Caco-2 (cell line): ENCODE data around the gene TNNT2. TPM values are rescaled to one million over a fixed set of nuclear protein-coding genes. Genes with fewer than 3 reads are reported as not detected.

Experiments used
- BruUV-seq: library from RNA; stranded (reverse); fragments of 400-500 nt; replicated peaks from 2 replicates; lab custom pipeline; 2021; lab: Mats Ljungman, UMichigan
- CTCF ChIA-PET: fragments of 300-600 bp; sonication (Branson Sonifier 250); formaldehyde crosslinking; loops from one replicate; lab custom pipeline; 2022; ENCODE audit warnings: antibody characterized with exemption; lab: Charles Lee
- POLR2A ChIA-PET: fragments of 300-600 bp; sonication (Branson Sonifier 250); formaldehyde crosslinking; loops from one replicate; lab custom pipeline; 2022; ENCODE audit warnings: antibody characterized with exemption; lab: Charles Lee
- DNase-seq, 2 experiments: peaks; one replicate each; pipeline versions ENCODE4 v3.0.0 to v3.0.0-alpha.2; 2020 to 2022
- H3K27me3 ChIP-seq: replicated peaks from 2 replicates; pipeline ENCODE4 v1.6.0; 2011; ENCODE audit warnings: low read length; ENCODE audit not compliant: control insufficient read depth, insufficient read depth
- H3K36me3 ChIP-seq: 2 replicates; pipeline ENCODE4 v1.5.1; 2011; ENCODE audit warnings: low read length; ENCODE audit not compliant: control insufficient read depth, insufficient read depth
- H3K4me1 ChIP-seq: fragments of 250-450 bp; sonication (Bioruptor Pico); 2 replicates; pipeline ENCODE4 v1.5.1; 2020; ENCODE audit warnings: mild to moderate bottlenecking
- H3K4me3 ChIP-seq: 2 replicates; pipeline ENCODE4 v1.5.1; 2011; ENCODE audit warnings: low read depth, mild to moderate bottlenecking, control low read depth, low read length
- H3K9me3 ChIP-seq: fragments of 250-450 bp; sonication (Bioruptor Pico); 2 replicates; pipeline ENCODE4 v1.5.1; 2020; ENCODE audit warnings: mild to moderate bottlenecking, moderate library complexity
- H3K27ac Mint-ChIP-seq: one replicate; pipeline ENCODE4 v1.8.0; 2022; ENCODE audit warnings: mixed read lengths; ENCODE audit not compliant: unreplicated experiment
- H3K27me3 Mint-ChIP-seq: one replicate; pipeline ENCODE4 v1.8.0; 2022; ENCODE audit warnings: mixed read lengths; ENCODE audit not compliant: insufficient read depth, unreplicated experiment
- H3K36me3 Mint-ChIP-seq: one replicate; pipeline ENCODE4 v1.8.0; 2022; ENCODE audit warnings: mild to moderate bottlenecking, mixed read lengths; ENCODE audit not compliant: insufficient read depth, unreplicated experiment
- H3K4me1 Mint-ChIP-seq: one replicate; pipeline ENCODE4 v1.8.0; 2022; ENCODE audit warnings: low read depth, mixed read lengths; ENCODE audit not compliant: unreplicated experiment
- H3K4me3 Mint-ChIP-seq: one replicate; pipeline ENCODE4 v1.8.0; 2022; ENCODE audit warnings: mild to moderate bottlenecking, moderate library complexity, mixed read lengths; ENCODE audit not compliant: unreplicated experiment
- H3K9me3 Mint-ChIP-seq: one replicate; pipeline ENCODE4 v1.8.0; 2022; ENCODE audit warnings: mixed read lengths; ENCODE audit not compliant: unreplicated experiment
- intact Hi-C: fragments of 100-400 bp; cut with micrococcal nuclease; formaldehyde crosslinking; loops from one replicate; pipeline ENCODE4 v1.10.0; 2022; ENCODE audit not compliant: unreplicated experiment
- total RNA-seq: library from RNA; stranded (reverse); gene quantifications from 2 replicates; pipeline ENCODE4 v1.2.3, GENCODE V29; 2022
- TF ChIP-seq, protein P1 (sequence below), 2 experiments: fragments of 200-600 bp in 1 of 2; IDR thresholded peaks; 1 replicate in 1 of 2; 2 replicates in 1 of 2; pipeline versions ENCODE4 v1.5.1 to v1.8.0; 2011 to 2022; ENCODE audit warnings: antibody characterized with exemption in 1 of 2, control low read depth in 1 of 2, inconsistent platforms in 1 of 2, low read depth in 1 of 2, low read length in 1 of 2, mild to moderate bottlenecking in 1 of 2, moderate library complexity in 1 of 2; ENCODE audit not compliant: insufficient read depth in 1 of 2, severe bottlenecking in 1 of 2, unreplicated experiment in 1 of 2

The TNNT2 gene
- total RNA-seq, 1 experiment from 2014 or later, result 7.3 TPM

DNA sequence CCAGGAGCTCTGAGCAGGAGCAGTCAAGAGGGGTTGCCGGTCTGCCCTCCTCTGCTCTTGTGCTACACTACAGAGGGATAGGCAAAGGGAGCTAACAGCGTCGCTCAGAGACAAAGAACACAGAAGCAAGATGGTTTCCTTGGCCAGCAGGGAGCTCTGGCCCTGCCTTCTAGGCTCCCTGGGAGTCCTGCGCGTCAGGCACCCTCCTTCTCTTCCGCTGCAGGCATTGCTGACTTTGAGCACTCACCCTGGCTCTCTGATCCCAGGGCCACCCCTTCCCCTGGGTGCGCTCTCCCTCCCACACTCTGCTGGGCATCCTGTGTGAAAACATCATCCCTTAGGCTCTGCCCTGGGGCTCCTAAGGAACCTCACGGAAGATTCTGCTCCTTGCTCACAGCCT, 43.6 kb upstream of the TNNT2 start:
- H3K4me3 ChIP-seq, result no peak overlapping the region
- intact Hi-C loops, result no loop called here
- H3K36me3 Mint-ChIP-seq, result no peaks in the 10 kb centered on the region
- no peak overlapping the region for H3K4me3 Mint-ChIP-seq
- CTCF ChIA-PET, result interaction anchor here (0.6 kb wide), 1 partner anchor 1506 kb away, joined by 3 read pairs; no protein-coding TSS in a partner anchor
- TF ChIP-seq, protein P1, sequence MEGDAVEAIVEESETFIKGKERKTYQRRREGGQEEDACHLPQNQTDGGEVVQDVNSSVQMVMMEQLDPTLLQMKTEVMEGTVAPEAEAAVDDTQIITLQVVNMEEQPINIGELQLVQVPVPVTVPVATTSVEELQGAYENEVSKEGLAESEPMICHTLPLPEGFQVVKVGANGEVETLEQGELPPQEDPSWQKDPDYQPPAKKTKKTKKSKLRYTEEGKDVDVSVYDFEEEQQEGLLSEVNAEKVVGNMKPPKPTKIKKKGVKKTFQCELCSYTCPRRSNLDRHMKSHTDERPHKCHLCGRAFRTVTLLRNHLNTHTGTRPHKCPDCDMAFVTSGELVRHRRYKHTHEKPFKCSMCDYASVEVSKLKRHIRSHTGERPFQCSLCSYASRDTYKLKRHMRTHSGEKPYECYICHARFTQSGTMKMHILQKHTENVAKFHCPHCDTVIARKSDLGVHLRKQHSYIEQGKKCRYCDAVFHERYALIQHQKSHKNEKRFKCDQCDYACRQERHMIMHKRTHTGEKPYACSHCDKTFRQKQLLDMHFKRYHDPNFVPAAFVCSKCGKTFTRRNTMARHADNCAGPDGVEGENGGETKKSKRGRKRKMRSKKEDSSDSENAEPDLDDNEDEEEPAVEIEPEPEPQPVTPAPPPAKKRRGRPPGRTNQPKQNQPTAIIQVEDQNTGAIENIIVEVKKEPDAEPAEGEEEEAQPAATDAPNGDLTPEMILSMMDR (IDR thresholded peaks at IDR 0.05; ENCODE audit: insufficient read depth in 1 of 2, low read depth in 1 of 2, low read length in 1 of 2, severe bottlenecking in 1 of 2, unreplicated experiment in 1 of 2), result no peak
- no peak overlapping the region for H3K27ac Mint-ChIP-seq
- DNase-seq, result no peak
- peaks cover 7% of the 10 kb centered on the region for H3K4me1 ChIP-seq
- no TSS peak for BruUV-seq
- H3K9me3 ChIP-seq, result no peaks in the 10 kb centered on the region
- no peaks in the 10 kb centered on the region for H3K27me3 Mint-ChIP-seq
- no peaks in the 10 kb centered on the region for H3K4me1 Mint-ChIP-seq
- POLR2A ChIA-PET, result no interaction called here
- H3K9me3 Mint-ChIP-seq, result no peaks in the 10 kb centered on the region
- H3K36me3 ChIP-seq, result no peaks in the 10 kb centered on the region
- H3K27me3 ChIP-seq, result no peaks in the 10 kb centered on the region

DNA sequence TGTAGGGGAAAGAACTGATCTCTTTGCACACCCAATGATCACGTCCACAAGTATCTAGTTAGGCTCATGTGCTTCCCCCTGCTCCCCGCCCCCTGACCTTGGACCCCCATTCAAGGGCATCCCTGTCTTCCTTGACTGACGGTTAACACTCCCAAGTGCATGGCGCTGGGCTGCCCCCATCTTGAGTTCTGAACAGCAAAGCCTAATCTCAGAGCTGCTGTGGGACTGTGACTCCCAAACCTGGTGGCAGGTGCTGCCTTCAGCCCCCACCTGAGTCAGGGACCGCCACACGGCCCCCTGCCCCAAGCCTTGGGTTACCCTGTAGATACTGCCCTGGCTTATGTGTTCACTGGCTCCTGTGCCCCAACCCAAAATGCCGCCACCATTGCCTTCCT, 43.1 kb upstream of the TNNT2 start:
- Mint-ChIP-seq H3K27me3 (no peaks in the 10 kb centered on the region), H3K4me3 (no peak overlapping the region), H3K36me3 (no peaks in the 10 kb centered on the region), H3K4me1 (no peaks in the 10 kb centered on the region), H3K9me3 (no peaks in the 10 kb centered on the region), H3K27ac (no peak overlapping the region)
- Histone ChIP-seq H3K27me3 (no peaks in the 10 kb centered on the region), H3K4me3 (no peak overlapping the region), H3K36me3 (no peaks in the 10 kb centered on the region), H3K9me3 (no peaks in the 10 kb centered on the region), H3K4me1 (peaks cover 7% of the 10 kb centered on the region)
- TF ChIP-seq, protein P1 (IDR thresholded peaks at IDR 0.05; ENCODE audit: insufficient read depth in 1 of 2, low read depth in 1 of 2, low read length in 1 of 2, severe bottlenecking in 1 of 2, unreplicated experiment in 1 of 2), result no peak
- no peak for DNase-seq
- intact Hi-C loops, result no loop called here
- BruUV-seq, result no TSS peak
- ChIA-PET POLR2A (no interaction called here), CTCF (interaction anchor here (0.6 to 1.6 kb wide), 2 partner anchors 15 to 1507 kb away, joined by 3 read pairs; no protein-coding TSS in a partner anchor)

DNA sequence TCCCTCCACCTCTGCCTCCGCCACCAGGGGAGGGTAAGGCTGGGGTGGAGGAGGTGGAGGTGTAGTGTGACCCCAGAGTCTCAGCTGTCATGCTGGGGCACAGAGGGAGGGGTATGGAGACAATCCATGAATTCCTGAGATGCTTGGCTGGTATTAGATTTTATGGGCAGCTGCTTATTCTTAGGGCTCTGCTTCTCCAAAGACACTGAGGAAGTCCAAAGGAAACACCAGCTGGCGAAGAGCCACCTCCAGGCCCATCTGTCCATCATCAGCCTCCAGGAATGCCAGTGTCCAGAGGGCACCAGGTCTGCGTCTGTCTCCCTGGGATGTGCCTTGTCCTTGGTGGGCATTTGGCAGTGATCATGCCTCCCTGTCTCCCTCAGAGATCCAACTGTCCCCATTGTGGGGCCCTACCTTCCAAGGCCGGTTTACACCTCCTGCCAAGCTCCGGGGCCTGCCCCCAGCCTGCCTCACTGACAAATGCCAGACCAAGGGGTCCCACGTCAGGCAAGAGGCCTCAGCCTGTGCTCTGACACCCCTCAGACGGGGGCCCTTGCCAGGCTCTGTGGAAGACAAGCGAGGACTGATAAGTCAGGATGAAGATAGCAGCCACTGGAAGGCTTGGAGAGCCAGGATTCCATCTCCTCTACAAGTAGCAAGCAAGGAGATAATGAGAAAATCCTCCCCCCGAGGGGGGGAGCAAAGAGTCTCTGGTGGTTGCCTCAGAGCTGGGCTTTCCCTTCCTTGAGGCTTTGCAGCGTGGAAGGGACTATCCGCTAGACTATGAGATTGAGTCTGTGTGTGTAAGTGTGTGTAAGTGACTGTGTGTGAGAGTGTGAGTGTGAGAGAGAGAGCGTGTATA, 42.5 kb upstream of the TNNT2 start:
- CTCF ChIA-PET, result interaction anchor here (1.6 kb wide), 1 partner anchor 16 kb away, joined by 3 read pairs; no protein-coding TSS in a partner anchor
- Histone ChIP-seq H3K4me1 (peaks cover 7% of the 10 kb centered on the region), H3K36me3 (no peaks in the 10 kb centered on the region), H3K27me3 (no peaks in the 10 kb centered on the region), H3K4me3 (no peak overlapping the region), H3K9me3 (no peaks in the 10 kb centered on the region)
- TF ChIP-seq, protein P1 (IDR thresholded peaks at IDR 0.05; ENCODE audit: insufficient read depth in 1 of 2, low read depth in 1 of 2, low read length in 1 of 2, severe bottlenecking in 1 of 2, unreplicated experiment in 1 of 2), result no peak
- POLR2A ChIA-PET, result interaction anchor here (1.0 kb wide), 1 partner anchor 20 kb away, joined by 3 read pairs; no protein-coding TSS in a partner anchor
- Mint-ChIP-seq H3K27me3 (no peaks in the 10 kb centered on the region), H3K4me1 (no peaks in the 10 kb centered on the region), H3K4me3 (no peak overlapping the region), H3K36me3 (no peaks in the 10 kb centered on the region), H3K9me3 (no peaks in the 10 kb centered on the region), H3K27ac (no peak overlapping the region)
- no TSS peak for BruUV-seq
- no peak for DNase-seq
- intact Hi-C loops, result no loop called here
